Stimulated activated CD8-positive, alpha-beta memory T cell treated with anti-CD3 and anti-CD28 coated beads, Interleukin-4, amount 100 ng/mL, for 24 hours (primary cell): Measurements from ENCODE around the gene GPNMB.
A peak's percentile ranks its signal among the peaks of the same experiment; 100 is the strongest.

ENCODE experiments used
- DNase-seq: peaks from one replicate; pipeline ENCODE4 v3.0.0-alpha.2; 2020; ENCODE audit warnings: low read depth

The GPNMB gene

DNA sequence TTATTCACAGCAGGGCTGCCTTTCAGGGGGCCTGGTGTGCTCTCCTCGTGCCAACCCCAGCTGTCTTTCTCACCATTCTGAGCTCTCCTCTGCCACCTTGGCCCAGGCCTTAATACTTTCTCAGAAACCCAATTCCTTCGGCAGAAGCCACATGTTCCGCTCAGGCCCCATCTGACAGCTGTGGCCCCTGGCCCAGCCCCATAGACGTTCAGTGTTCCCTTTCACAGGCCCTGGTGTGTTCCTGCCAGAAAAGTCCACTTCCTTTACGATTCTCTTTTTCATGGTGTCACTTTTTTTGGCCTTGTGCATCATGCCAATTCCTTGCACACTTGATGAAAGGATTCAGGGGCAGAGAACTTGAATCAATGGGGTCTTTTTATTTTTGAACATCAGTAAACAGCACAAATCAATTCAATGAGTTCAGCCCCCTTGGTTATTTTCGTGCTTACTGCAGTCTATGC is 15.9 kb upstream of the GPNMB start:
- DNase-seq: no peak

DNA sequence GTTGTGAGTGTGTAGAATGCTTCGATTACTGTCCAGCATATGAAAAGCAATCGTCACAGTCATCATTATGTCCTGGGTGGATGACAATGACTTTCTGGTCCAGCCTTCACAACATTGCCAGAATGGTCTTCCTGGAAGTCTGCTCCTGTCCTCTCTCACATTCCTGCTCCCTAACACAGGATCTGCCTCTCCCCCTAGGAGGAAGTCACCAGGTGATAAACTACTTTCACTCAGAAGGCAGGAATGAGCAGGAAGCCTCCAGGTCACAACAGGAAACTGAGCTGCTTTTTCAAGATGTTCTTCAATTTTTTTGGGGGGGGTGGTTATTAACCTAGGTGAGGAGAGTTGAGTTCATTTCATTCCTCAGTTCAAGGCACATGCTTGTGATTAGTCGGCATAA is 13.6 kb upstream of the GPNMB start:
- no peak for DNase-seq

DNA sequence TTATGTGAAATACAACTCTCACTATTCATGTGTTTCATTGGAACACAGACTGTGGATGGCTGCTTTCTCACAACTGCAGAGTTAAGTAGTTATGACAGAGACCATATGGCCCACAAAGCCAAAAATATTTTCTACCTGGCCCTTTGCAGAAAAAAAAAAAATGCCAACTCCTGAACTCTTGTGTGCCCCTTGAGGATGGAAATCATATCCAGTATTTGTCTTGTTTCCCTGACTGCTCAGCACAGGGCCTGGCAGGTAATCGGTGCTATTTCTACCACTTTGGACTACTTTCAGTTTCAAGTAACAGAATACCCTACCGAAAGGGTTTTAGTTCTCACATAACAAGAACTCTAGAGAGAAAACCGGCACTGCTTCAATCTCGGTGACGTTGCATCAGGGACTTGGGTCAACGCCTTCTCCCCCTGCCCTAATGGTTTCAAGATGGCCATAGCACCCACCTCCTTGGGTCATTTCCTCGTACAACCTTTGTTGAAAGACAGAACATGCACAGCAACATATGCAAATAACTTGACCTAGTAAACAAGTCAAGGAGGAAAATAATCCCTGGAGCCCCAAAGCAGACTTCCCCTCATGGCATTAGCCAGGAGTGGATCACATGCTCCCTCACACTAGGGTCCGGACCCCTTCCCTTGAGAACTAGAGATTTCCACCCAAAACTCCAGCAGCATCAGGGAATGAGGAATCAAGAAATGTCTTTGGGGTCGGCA is 11.8 kb upstream of the GPNMB start:
- no peak for DNase-seq

DNA sequence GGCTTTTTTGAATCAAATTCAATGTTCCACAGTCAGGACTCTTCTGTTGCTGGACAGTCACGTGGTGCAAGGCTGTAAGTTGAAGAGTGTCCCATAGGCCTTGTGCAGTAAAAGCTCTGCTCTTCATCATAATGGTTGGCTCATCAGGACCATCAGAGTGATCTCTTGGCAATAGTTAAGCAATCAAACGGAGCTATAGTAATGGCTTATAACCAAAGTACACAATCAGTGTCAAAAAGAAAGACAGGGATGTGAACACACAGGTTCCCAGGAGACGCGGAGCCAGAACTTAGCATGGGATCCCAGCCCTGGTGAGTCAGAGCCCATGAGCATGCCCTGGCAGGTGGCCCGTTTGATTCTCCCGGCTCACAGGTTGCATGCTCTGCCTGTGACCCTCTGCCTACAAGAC is 10.8 kb upstream of the GPNMB start:
- no peak for DNase-seq

DNA sequence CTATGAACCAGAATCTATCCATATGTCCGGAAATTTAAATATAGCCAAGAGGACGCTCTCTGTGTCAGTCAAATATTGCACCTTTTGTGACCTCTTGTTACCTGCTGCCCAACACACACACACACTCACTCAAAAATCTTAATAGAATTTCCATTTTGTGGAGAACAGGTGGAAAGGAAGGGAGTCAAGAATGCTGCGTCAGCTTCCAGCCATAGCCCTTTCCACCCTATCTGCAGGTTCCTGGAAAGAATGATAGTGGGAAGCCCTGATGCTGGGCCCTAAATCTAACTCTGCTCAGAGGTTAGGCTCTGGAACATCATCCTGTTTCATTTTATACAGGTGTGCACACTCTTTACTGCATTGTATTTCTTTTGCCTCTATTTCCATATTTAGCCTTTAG is 9.6 kb upstream of the GPNMB start:
- DNase-seq: no peak

DNA sequence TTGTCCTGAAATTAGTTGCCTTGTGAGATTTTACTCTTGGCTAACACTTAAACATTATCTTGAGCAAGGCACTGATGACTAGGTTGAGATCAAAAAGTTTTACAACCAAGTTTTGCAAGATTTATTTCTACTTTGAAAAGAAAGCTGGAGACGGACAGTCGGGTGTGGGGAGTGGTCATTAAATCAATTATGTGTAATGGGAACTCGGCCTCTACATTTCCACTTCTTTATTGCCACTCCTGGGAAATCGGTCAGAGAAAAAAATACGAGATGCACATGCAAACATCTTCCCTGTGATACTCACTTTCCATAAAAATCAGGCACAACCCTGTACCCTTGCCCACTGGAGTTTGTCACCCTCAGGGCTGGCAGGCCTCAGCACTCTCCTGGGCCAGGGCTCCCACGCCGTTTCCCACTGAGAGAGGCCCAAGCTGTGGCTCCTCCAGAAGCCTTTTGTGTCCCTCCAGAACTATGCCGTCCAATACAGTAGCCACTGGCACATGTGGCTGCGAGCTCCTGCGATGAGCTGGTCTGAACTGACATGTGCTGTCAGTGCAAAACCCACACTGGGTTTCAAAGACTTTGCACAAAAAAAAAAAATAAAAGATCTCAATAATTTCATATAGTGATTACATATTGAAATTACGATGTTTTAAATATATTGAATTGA is 7.5 kb upstream of the GPNMB start:
- no peak for DNase-seq

DNA sequence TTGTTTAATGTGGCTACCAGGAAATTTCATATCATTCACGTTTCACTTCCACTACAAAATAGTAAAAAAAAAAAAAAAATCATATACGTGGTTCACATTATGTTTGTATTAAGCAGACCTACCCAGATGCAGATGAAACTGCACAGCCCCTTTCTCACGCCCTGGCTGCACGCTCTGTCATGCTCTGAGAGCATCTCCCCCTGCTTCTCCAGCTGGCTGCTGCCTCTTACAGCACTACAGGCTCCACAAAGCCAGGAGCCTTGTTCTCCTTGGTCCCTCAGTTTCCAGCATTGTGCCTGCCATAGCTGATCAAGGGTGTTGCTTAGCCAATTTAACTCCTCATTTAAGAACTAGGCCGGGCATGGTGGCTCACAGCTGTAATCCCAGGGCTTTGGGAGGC is 6.9 kb upstream of the GPNMB start:
- no peak for DNase-seq

DNA sequence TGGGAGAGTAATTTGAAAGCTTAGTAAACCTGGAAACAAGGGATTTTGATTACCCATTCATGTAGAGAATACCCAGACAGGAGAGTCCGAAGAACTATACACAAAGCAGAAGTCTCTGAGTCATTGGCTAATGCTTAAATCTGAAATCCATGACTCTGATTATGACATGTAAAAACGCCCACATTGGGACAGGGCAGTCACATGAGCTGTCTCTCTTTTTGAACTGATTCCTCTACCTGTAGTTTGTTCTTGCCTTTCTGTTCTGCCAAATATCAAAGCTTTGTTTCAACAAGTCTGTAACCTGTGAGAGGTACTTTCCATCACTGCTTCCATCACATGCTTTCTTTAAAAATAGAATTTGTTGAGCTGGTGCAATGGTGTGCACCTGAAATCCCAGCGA is 4.3 kb upstream of the GPNMB start:
- no peak for DNase-seq

DNA sequence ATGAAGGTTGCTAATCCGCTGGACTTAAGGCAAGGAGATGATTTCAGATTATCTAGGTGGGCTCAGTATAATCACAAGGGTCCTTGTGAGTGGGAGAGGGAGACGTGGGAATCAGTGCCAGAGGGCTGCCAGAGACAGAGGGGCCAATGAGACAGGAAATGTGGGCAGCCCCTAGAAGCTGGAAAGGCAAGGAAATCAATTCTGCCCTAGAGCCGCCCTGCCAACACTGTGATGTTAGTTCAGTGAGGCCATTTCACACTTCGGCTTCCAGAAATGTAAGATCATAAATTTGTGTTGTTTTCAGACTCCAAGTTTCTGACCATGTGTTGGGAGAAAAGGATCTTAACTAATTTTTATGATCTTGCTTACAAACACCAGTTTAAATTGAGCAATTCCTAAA is 3.6 kb upstream of the GPNMB start:
- no peak for DNase-seq

DNA sequence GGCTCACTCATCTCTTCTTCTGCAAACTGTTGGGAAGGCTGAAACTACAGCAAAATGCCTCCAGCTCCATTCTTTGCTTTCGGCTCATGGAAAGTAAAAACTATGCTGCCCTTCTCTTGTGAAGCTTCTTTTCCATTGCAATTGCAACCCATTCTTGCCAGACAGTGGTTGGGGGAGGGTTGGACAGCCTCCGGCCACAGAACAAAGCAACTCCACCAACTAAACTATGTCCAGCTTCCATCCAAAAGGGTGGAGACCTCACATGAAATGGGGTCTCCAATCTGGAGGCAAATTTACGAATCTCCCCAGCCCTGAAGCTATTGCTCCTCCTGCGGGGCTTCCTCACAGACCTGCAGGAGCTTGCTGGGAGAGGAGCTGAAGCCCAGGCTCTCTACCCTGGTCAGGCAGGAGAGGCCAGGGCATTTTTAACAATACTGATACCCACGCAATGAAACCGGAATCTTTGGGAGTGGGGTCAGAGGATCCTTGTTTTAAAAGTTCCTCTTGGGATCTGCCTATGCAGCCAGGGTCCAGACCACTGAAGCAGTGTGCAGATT is 549 bp downstream of the GPNMB start:
- DNase-seq: no peak

DNA sequence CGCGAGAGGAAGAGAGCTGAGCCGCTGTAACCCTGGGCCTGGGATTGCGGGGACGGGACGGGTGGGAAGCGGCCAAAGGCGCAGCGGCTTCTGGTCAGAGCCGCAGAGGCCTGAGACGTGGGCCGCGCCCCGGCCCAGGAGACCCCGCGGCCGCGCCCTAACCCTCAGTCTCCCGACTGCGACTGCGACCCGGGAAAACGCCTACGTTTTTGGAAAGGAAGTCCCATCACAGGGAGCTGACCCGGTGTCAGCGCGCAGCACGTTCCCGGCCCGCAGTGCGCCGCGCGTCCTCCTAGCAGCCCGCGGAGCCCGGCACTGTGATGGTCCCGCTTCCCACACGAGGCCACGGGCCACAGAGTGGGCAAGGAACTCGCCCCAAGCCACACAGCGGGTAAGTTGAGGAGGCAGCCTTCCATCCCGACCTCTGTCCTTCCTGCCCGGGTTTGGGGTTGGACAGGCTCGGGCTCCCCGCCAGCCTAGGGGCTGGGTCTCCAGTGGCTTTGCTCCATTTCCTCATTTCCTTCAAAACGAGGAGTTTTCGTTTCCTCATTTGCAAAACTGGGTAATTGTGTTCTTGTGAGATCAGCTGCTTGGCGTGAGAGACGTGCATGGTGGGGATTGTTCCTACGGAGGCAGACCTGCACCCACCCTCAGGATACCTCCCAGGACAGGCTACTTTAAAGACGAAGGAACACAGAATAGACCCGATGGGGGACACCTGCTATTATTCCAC is 1.2 kb downstream of the GPNMB start:
- no peak for DNase-seq

DNA sequence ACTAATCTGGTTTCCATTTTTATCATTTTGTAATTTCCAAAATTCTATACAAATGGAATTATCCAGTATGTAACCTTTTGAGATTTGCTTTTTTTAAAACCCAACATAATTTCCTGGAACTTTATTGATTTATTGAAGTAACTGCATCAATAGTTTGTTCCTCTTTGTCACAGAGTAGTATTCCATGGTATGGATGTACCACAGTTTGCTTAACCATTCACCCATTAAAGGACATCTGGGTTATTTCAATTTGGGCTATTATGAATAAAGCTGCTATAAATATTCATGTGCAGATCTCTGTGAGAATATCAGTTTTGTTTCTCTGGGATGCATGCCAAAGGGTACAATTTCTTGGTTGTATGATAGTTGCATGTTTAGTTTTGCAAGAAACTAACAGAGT is 2.9 kb downstream of the GPNMB start:
- no peak for DNase-seq

DNA sequence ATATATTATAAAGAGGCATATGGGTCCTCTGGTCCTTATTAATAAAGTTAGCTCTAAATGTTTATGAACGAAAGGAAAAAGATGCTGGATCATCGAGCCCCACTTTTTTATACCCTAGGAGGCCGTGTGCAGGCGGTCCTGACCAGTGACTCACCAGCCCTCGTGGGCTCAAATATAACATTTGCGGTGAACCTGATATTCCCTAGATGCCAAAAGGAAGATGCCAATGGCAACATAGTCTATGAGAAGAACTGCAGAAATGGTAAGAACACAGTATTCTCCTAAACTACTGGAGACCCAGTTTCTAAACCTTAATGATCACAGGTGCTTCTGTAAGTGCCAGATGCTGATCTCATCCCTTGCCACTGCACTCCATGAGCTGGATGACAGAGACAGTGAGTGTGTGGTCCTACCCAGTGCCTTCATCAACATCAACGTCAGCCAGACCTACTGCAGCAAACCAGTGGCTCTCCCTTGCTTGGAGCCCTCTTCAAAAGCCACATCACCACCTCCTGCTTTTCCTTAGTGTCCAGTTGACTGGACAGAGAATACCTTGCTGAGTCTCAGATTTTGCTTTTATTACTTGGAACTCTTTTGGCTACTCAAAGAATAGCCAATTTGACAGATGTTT is 7.6 kb downstream of the GPNMB start:
- no peak for DNase-seq

DNA sequence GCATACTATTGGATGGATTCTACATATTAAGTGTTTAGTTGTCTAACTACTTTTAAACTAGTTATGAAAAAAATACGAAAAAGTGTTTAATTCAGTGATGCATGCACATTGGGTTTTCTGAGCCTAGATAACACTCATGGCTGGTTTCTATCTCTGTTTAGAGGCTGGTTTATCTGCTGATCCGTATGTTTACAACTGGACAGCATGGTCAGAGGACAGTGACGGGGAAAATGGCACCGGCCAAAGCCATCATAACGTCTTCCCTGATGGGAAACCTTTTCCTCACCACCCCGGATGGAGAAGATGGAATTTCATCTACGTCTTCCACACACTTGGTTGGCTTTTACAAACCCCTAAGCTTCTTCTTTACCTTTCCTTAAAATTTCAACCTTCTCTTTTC is 10.2 kb downstream of the GPNMB start:
- no peak for DNase-seq

DNA sequence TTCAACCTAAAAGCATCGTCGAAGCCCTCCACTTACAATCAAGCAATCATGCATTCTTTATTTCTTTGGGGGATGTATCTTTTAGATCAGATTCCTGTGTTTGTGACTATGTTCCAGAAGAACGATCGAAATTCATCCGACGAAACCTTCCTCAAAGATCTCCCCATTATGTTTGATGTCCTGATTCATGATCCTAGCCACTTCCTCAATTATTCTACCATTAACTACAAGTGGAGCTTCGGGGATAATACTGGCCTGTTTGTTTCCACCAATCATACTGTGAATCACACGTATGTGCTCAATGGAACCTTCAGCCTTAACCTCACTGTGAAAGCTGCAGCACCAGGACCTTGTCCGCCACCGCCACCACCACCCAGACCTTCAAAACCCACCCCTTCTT is 13.8 kb downstream of the GPNMB start:
- no peak for DNase-seq

DNA sequence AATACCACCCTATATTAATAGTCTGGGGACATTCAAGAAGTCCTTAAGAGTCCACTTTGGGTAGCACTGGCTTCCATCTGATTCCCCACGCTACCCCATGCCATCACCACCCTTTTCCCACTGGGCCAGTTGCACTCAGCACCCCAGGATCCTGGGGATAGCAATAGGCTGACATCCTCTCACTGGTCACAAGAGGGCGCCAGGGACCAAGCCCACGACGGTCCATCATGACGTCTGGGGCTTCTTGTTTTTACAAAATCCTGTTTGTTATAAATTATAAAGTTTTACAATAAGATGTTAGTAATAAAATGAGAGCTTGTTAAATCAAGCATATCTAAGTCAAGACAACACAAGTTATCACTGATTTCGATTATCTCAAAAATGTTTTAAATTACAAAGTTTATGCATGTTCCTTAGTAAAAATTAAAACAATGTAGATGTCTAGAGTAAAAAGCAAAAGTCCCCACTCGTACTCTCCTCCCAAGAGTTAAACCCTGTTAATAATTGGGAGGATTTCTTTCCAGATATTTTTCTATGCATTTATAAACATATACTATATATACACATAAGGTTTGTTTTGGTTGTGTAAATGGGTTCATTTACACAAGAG is 15.4 kb downstream of the GPNMB start:
- peak; percentile 24 for DNase-seq

DNA sequence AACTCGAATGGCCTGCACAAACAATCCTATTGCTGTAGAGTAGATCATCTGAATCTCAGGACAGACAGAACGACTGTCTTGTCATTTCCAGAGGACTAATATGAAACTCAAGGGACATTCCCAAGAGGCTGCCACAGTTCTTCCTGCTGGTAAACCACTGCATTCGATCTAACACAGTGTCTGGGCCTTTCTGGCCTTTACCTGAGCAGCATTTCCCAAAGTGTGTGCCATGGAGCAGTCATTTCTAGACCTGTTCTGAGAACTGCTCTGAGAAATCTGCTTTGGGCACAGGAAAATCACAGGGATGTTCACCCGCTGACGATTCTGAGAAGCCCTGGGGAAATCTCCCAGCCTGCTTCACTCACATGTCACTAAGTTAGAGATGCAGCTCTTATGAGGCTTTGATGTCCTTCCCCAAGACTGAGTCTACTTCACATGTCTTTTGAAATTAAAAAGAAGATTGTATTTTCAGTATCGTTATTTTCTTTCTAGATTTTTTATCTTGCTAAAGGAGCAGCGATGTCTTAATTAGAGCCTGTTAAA is 18.4 kb downstream of the GPNMB start:
- DNase-seq: no peak

DNA sequence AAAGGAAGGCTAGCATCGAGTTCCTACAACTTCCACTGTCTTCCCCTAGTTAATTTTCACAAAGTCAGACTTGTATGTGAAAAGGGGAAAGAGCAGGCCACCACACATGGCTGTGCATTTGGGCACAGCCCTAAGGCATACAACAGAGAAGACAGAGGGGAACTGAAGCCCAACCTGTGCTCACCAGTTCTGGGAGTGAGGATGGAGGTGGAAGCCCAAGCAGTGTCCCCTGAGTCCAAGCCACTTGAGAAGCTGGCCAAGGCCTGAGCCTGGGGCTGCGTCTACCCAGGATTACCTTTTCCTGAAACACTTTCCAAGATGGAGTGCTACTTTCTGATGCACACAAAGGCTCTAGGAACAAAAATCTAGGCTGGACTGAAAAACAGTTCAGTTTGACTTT is 20.3 kb downstream of the GPNMB start:
- no peak for DNase-seq

DNA sequence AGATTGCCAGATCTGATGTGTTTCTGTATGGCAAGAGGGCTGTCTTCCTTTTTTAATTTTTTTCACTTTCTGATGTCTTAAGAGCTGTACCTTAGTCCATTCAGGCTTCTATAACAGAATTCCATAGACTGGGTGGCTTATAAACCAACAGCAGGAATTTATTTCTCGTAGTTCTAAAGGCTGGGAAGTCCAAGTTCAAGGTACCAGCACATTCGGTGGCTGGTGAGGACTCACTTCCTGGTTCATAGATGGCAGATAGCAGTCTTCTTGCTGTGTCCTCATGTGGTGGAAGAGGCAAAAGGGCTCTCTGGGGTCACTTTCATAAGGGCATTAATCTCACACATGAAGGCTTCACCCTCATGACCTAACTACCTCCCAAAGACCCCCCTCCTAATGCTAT is 20.8 kb downstream of the GPNMB start:
- no peak for DNase-seq

DNA sequence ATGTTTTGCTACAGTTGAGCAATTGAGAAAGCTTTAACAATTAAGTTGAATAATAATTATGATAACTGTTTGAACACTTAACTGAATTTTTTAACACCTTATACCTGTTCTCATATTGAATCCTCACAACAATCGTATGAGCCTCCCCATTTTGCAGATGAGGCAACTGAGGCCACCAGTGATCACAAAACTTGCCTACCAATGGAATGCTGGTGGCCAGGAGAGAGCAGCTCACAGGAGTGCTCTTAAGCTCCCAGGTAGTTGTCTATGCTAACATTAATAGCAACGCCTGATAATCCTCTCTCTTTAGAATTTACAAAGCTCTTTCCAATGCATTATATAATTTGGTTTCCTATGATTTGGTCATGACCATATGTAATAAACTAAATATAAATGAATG is 21.6 kb downstream of the GPNMB start:
- no peak for DNase-seq

DNA sequence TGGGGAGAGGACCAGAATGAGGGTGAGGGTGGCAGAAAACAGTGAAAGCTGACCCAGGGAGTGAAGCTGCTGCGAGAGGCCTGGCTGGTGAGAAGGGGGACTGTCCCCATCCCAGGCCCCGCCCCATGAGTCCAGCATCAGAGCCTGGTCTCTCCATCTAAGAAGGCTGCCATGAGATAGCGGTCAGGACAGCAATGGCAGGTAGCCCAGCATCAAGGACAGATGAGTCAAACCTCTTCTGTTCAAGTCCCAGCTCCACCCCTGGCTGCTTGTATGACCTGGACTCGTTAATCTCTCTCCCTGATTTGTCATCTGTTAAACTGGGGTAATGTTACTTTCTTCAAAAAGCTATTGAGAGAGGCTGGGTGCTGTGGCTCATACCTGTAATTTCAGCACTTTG is 22.2 kb downstream of the GPNMB start:
- DNase-seq: no peak

DNA sequence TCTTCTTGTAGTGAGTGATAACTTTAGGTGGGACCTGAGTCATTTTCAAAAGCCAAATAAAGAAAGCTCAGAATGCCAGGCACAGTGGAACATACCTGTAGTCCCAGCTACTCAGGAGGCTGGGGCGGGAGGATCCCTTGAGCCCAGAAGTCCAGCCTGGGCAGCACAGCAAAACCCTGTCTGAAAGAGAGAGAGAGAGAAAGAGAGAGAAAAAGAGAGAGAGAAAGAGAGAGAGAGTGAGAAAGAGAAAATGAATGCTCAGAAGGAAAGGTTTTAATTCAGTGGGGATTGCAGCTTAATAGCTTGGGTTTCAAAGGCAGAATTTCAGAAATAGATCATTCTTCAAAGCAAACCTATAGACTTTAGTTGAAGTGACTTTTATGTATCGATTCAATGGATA is 25.7 kb downstream of the GPNMB start:
- no peak for DNase-seq
